Esophagus squamous epithelium (tissue), 5 donors: Measurements from ENCODE around the gene TMEM53. TPM values are rescaled to one million over a fixed set of nuclear protein-coding genes. Genes with fewer than 3 reads are reported as not detected.

ENCODE experiments used
- DNase-seq: peaks from one replicate; lab custom pipeline; 2025; lab: John Stamatoyannopoulos, UW
- H3K27ac ChIP-seq, 4 donors: fragments of 200-600 bp; sonication (generic); one replicate each; pipeline ENCODE4 v1.5.1; 2016 to 2019; ENCODE audit warnings: mild to moderate bottlenecking in 1 of 4
- H3K27me3 ChIP-seq, 4 donors: fragments of 200-600 bp; sonication (generic); 1 replicate in 3 of 4; 2 replicates in 1 of 4; pipeline versions ENCODE4 v1.5.1 to v1.6.0; 2017 to 2021; ENCODE audit warnings: antibody characterized with exemption in 1 of 4
- H3K36me3 ChIP-seq, 3 donors: fragments of 200-600 bp; sonication (generic); one replicate each; pipeline ENCODE4 v1.5.1; 2016 to 2019
- H3K4me1 ChIP-seq, 3 donors: fragments of 200-600 bp; sonication (generic); one replicate each; pipeline ENCODE4 v1.5.1; 2017 to 2019
- H3K4me3 ChIP-seq, 4 donors: fragments of 200-600 bp; sonication (generic); 1 replicate in 3 of 4; 2 replicates in 1 of 4; pipeline ENCODE4 v1.5.1; 2016 to 2019; ENCODE audit warnings: mild to moderate bottlenecking in 2 of 4, moderate library complexity in 1 of 4
- H3K9me3 ChIP-seq, 3 donors: fragments of 200-600 bp; sonication (generic); one replicate each; pipeline ENCODE4 v1.5.1; 2016 to 2019
- CTCF ChIP-seq, 6 experiments: fragments of 450-650 bp in 4 of 6; fragments of 200-600 bp in 2 of 6; sonication (generic) in 2 of 6; IDR thresholded peaks; one replicate each; pipeline ENCODE4 v1.5.1; 2016 to 2019; ENCODE audit warnings: antibody characterized with exemption in 6 of 6, mild to moderate bottlenecking in 4 of 6, moderate library complexity in 4 of 6
- POLR2A ChIP-seq, 4 donors: fragments of 450-650 bp; IDR thresholded peaks; one replicate each; pipeline ENCODE4 v1.6.1; 2017; ENCODE audit warnings: antibody characterized with exemption in 4 of 4, mild to moderate bottlenecking in 4 of 4, moderate library complexity in 3 of 4
- WGBS, 2 donors: methylation state at CpG; one replicate each; pipeline ENCODE4 v1.1.5; 2018; 5-methylcytosine and 5-hydroxymethylcytosine counted together
- intact Hi-C: fragments of 100-400 bp; cut with DNase I; formaldehyde crosslinking; loops from one replicate; pipeline ENCODE4 v1.15.0; 2022
- total RNA-seq, 4 donors: library from RNA; depleted of rRNA; stranded (reverse); fragments of >200 nt; gene quantifications; one replicate each; pipeline ENCODE4 v1.1.0, GENCODE V29; 2016
- donor health status: DM: yes; HTN: yes; CAD: no.

TMEM53 gene
- total RNA-seq, 4 donors from 2014 or later, result 3.2 to 5.8 (median 4.0) TPM

GRCh38 chr1:44664730-44665370 is 9.4 kb downstream of the TMEM53 start:
- Histone ChIP-seq H3K9me3 (no peaks in the 10 kb centered on the region), H3K36me3 (no peaks in the 10 kb centered on the region), H3K27me3 (no peaks in the 10 kb centered on the region), H3K27ac (no peak overlapping the region), H3K4me3 (no peak overlapping the region), H3K4me1 (peaks cover 0 to 5% (median 0%) of the 10 kb centered on the region in 3 donors)
- WGBS, 2 donors, result 53 to 80% methylated on average over 12 of the region's 12 CpGs
- TF ChIP-seq CTCF (IDR thresholded peaks at IDR 0.05) (no peak), POLR2A (IDR thresholded peaks at IDR 0.05) (no peak)
- DNase-seq, result no peak
- intact Hi-C loops, result no loop called here

GRCh38 chr1:44663417-44663816 is 10.9 kb downstream of the TMEM53 start:
- Histone ChIP-seq H3K9me3 (no peaks in the 10 kb centered on the region), H3K27me3 (no peaks in the 10 kb centered on the region), H3K36me3 (no peaks in the 10 kb centered on the region), H3K4me1 (peaks cover 0 to 6% (median 0%) of the 10 kb centered on the region in 3 donors), H3K4me3 (no peak overlapping the region), H3K27ac (no peak overlapping the region)
- 85 to 93% methylated on average over 5 of the region's 5 CpGs for WGBS, 2 donors
- intact Hi-C loops, result no loop called here
- DNase-seq, result no peak
- TF ChIP-seq CTCF (IDR thresholded peaks at IDR 0.05), result no peak
- TF ChIP-seq POLR2A (IDR thresholded peaks at IDR 0.05), result no peak

- H3K4me1 ChIP-seq, result peaks cover 0 to 6% (median 0%) of the 10 kb centered on the region in 3 donors
- intact Hi-C loops, result no loop called here
- TF ChIP-seq CTCF (IDR thresholded peaks at IDR 0.05) (no peak), POLR2A (IDR thresholded peaks at IDR 0.05) (no peak)
- no peak for DNase-seq
- no peak overlapping the region for H3K4me3 ChIP-seq
- no peaks in the 10 kb centered on the region for H3K36me3 ChIP-seq
- WGBS, 2 donors, result 86 to 100% methylated on average over 1 to 3 of the region's 5 CpGs
- H3K27ac ChIP-seq, result no peak overlapping the region
- no peaks in the 10 kb centered on the region for H3K9me3 ChIP-seq
- no peaks in the 10 kb centered on the region for H3K27me3 ChIP-seq
Observed at GRCh38 chr1:44662683-44663030, 11.6 kb downstream of the TMEM53 start.

- Histone ChIP-seq H3K27me3 (no peaks in the 10 kb centered on the region), H3K27ac (no peak overlapping the region), H3K9me3 (no peaks in the 10 kb centered on the region), H3K36me3 (no peaks in the 10 kb centered on the region), H3K4me1 (peaks cover 0 to 6% (median 0%) of the 10 kb centered on the region in 3 donors), H3K4me3 (no peak overlapping the region)
- TF ChIP-seq POLR2A (IDR thresholded peaks at IDR 0.05) (no peak), CTCF (IDR thresholded peaks at IDR 0.05) (no peak)
- no peak for DNase-seq
- 83 to 85% methylated on average over 9 of the region's 15 CpGs for WGBS, 2 donors
- intact Hi-C loops, result no loop called here
Observed at GRCh38 chr1:44661781-44662682, 12.2 kb downstream of the TMEM53 start.

- Histone ChIP-seq H3K4me3 (no peak overlapping the region), H3K9me3 (no peaks in the 10 kb centered on the region), H3K4me1 (peaks cover 0 to 6% (median 0%) of the 10 kb centered on the region in 3 donors), H3K36me3 (no peaks in the 10 kb centered on the region), H3K27me3 (no peaks in the 10 kb centered on the region), H3K27ac (no peak overlapping the region)
- TF ChIP-seq CTCF (IDR thresholded peaks at IDR 0.05) (no peak), POLR2A (IDR thresholded peaks at IDR 0.05) (no peak)
- intact Hi-C loops, result no loop called here
- 43% methylated on average over 5 of the region's 9 CpGs for WGBS, 2 donors
- DNase-seq, result no peak
Observed at GRCh38 chr1:44660176-44660575, 14.1 kb downstream of the TMEM53 start.
